Activated T-cell treated with anti-CD3 and anti-CD28 coated beads for 4 hours (primary cell): ENCODE results near the gene RCVRN.
"Not testable (repeated sequence)": the region's sequence is repeated elsewhere in the genome, so short reads cannot be mapped to it uniquely, and the experiment has no call there.

ENCODE experiments used
- DNase-seq: peaks from one replicate; pipeline ENCODE4 v3.0.0-alpha.2; 2020

RCVRN gene

GRCh38 chr17:9921216-9921615 is 16.1 kb upstream of the RCVRN start:
- DNase-seq = not testable (repeated sequence)

GRCh38 chr17:9918804-9919352 is 13.8 kb upstream of the RCVRN start:
- no peak for DNase-seq

- DNase-seq = no peak
These were observed 13.3 kb upstream of the RCVRN start for GRCh38 chr17:9918352-9918751.

- no peak for DNase-seq
These were observed 12.7 kb upstream of the RCVRN start for GRCh38 chr17:9917801-9918200.

GRCh38 chr17:9917131-9917530 is 12.1 kb upstream of the RCVRN start:
- DNase-seq = no peak

DNA sequence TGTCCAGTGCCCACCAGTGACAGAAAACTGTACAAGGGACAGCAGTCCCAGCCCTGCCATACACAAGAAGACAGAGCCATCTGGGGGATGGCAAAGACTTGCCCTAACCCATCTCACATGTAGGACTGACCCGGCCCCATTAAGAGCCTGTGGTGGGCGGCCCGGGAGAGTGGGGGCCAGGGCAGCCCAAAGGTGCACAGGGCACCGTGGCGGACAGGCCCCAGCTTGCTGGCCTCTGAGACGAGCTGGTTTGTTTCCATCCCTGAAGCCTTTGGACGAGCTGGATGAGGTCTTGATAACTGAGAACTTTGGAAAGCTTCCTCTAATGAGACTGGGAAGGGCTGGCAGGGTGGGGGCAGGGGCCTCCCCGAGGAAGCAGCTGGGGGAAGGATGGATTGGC is 11.0 kb upstream of the RCVRN start:
- DNase-seq = no peak

DNA sequence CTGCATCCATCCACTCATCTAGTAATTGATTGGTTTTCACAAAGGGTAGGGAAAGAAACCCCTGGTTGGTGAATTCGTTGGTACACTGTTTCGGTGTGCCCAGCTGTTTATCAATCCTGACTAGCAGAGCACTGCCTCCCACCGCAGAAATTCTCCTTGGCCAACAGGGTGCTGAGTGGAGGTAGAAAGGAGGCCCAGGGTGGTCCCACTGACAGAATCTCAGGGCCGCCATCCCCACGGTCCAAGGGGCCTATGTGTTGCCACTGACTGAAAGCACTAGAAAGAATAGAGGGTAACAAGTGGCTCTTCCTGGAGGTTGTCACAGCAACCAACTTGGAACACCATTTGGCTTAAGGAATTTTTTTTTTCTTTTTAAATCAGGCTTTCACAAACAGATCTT is 8.4 kb upstream of the RCVRN start:
- no peak for DNase-seq

DNA sequence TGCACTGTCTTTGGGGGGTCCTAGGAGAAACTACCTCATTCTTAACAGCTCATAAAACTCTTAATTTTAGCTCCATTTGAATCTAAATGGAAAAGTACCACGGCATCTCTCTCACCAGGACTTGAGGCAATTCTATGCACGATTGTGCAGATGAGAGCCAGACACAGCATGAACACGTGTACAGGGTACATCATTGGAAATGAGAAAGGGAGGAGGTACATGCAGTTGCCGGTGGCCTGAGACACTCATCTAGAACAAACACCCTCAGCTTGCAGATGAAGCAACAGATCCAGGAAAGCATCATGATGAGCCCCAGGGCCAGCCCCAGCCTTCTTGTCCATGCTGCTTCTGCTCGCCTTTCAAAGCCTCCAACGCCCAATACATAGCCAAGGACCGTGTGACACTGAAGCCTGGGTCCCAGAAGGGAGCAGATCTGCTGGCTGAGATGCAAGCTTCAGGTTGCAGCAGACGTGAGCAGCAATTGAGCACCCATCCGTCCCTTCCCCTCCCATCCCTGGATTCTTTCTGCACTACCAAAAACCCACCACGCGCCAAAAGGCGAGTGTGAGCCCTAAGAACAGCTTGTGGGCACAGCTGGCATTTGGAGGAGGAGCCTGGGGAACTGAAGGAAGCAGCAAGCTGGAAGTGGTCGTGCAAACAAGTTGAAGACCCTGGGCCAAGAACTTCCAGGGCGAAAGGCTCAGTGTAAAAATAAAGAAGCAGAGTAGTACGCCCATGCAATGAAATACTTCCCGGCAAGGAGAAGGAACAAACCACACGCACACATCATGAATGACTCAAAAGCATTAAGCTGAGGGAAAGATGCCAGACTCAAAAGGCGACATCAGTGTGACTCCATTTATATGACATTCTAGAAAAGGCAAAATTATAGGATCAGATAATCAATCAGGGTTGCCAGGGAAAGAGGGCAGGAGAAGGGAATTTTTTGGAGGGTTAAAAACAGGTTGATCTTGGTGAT is 7.3 kb upstream of the RCVRN start:
- DNase-seq = no peak

DNA sequence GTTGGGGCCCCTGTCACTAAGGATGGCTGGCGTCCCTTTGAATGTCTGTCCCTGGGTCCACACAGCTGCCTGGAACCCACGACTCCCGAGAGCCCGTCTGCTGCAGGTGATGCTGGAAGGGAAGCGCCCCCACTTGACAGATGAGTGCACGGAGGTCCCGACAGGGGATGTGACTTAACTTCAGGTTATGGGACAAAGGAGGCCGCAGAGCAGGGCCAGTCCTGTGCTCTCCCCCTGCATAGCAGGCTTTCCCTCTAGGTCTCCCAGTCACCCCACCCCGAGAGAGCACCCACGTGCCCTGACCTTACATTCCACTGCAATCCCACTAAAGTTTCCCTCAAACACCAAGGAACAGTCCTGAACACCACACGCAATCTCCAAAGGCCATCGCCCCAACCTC is 6.0 kb upstream of the RCVRN start:
- DNase-seq = no peak

DNA sequence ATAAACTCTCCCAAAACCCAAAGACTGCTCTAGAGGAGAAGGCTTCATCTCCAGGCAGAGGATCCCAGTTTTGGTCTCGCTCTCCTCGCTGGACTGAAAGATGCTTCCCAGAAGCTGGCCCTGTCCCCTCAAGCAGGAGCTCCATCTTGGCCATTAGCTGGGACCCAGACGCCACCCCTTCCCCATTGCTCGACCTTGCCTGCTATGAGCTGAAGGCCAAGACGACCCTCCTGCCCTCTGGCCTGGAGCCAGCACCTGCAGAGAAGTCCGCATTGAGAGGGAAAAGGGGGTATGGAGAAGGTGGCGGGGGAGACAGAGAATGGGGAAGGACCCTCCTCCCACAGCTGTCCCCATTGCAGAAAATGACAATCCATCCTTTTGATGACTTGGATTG is 3.6 kb upstream of the RCVRN start:
- DNase-seq = no peak

GRCh38 chr17:9907883-9908648 is 3.0 kb upstream of the RCVRN start:
- no peak for DNase-seq

GRCh38 chr17:9907131-9907530 is 2.1 kb upstream of the RCVRN start:
- no peak for DNase-seq

- no peak for DNase-seq
These were observed 1.5 kb upstream of the RCVRN start for GRCh38 chr17:9906616-9907015.

DNA sequence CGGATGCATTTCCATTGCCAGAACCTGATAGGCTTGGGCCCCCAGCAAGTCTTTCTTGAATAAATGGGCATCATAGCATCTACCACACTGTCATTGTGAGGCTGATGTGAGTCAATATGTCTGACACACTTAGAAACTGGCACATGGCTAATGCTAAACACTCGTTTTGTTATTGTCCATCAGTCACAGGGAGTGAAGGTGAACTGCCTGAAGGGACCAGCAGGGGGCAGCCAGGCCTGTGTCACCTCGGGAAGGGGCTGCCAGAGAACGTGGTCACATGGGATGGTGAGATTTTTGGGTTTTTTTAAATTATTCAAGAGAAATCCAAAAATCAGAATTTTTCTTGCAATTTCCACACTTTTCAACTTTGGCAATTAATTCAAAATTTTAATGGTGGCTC is 831 bp upstream of the RCVRN start:
- DNase-seq = no peak

- DNase-seq = no peak
These were observed 594 bp downstream of the RCVRN start for GRCh38 chr17:9904277-9905077.

- DNase-seq = no peak
These were observed 3.0 kb downstream of the RCVRN start for GRCh38 chr17:9902120-9902519.

DNA sequence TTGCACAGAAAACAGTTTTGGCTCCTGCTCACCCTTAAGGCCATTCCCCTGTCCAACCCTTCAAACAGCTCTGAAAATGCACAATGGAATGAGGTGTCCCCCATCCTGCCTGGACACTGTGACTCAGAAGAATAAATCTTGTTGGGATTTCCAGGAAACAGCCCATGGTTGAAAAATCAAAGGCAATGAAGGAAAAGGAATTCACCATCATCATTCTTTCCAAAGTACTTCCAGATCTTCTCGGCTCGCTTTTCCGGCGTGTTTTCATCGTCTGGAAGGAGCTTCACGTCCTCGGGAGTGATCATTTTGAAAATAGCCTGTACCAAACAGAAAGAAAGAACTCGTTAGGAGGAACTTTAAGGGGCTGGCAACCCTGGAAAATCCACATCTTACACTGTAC is 4.3 kb downstream of the RCVRN start:
- no peak for DNase-seq

GRCh38 chr17:9900044-9900594 is 5.0 kb downstream of the RCVRN start:
- DNase-seq = no peak

GRCh38 chr17:9899280-9900043 is 5.6 kb downstream of the RCVRN start:
- DNase-seq = no peak

- DNase-seq = no peak
These were observed 6.3 kb downstream of the RCVRN start for GRCh38 chr17:9898812-9899211.

DNA sequence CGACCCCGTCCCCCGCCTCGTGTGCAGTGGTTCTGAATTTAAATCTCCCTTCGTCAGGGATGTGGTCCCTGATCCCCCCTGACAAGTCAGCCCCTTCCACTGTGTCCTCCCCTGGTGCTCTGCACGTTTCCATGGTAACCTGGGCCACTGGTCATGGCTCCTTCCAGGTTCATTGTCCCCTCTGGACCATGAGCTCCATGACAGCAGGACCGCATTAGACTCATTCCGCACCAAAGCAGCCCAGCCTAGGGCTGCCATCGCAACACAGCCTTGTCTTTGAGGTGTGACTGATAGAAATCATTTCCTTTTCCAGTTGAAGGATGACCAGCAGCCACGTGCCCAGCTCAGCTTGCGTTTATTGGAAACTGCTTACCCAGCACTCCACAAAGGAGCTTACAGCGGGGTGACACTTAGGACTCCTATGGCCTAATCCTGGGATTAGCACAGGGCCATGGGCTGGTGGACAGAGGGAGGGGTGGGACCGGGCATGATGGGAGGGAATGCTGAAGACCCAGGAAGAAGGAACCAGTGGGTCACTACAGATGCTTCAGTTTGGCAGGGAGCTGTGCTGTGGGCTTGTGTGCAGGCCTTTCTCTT is 7.6 kb downstream of the RCVRN start:
- no peak for DNase-seq
